GM21737 (cell line): ENCODE data around the gene PLCG2.

Source experiments
- ATAC-seq: cut with Tn5 transposase; IDR thresholded peaks from one replicate; pipeline ENCODE4 v1.9.1; 2021; ENCODE audit warnings: mild to moderate bottlenecking, moderate library complexity; ENCODE audit not compliant: unreplicated experiment

Gene PLCG2

GRCh38 chr16:81841722-81842121, 62.6 kb downstream of the PLCG2 start:
- ATAC-seq, result peak; percentile 44

- ATAC-seq, result no peak
Measured at GRCh38 chr16:81842564-81843242, 63.6 kb downstream of the PLCG2 start.

- no peak for ATAC-seq
Measured at GRCh38 chr16:81843243-81843582, 64.1 kb downstream of the PLCG2 start.

GRCh38 chr16:81843683-81844082, 64.6 kb downstream of the PLCG2 start:
- ATAC-seq, result no peak

GRCh38 chr16:81846105-81846504, 67.0 kb downstream of the PLCG2 start:
- ATAC-seq, result no peak

GRCh38 chr16:81848306-81848853, 69.3 kb downstream of the PLCG2 start:
- no peak for ATAC-seq

GRCh38 chr16:81850197-81850944, 71.3 kb downstream of the PLCG2 start:
- ATAC-seq, result no peak

- ATAC-seq, result no peak
Measured at GRCh38 chr16:81852347-81852746, 73.3 kb downstream of the PLCG2 start.

GRCh38 chr16:81855552-81856153, 76.6 kb downstream of the PLCG2 start:
- no peak for ATAC-seq

- ATAC-seq, result no peak
Measured at GRCh38 chr16:81860287-81861266, 81.5 kb downstream of the PLCG2 start.

GRCh38 chr16:81861503-81861902, 82.4 kb downstream of the PLCG2 start:
- no peak for ATAC-seq

GRCh38 chr16:81861915-81862314, 82.8 kb downstream of the PLCG2 start:
- ATAC-seq, result no peak

GRCh38 chr16:81863630-81864352, 84.7 kb downstream of the PLCG2 start:
- ATAC-seq, result peak; percentile 50

- ATAC-seq, result no peak
Measured at GRCh38 chr16:81864646-81865382, 85.7 kb downstream of the PLCG2 start.

GRCh38 chr16:81866820-81867440, 87.8 kb downstream of the PLCG2 start:
- ATAC-seq, result no peak

- ATAC-seq, result no peak
Measured at GRCh38 chr16:81868057-81868748, 89.1 kb downstream of the PLCG2 start.

- no peak for ATAC-seq
Measured at GRCh38 chr16:81869326-81869725, 90.2 kb downstream of the PLCG2 start.

GRCh38 chr16:81873206-81873605, 94.1 kb downstream of the PLCG2 start:
- no peak for ATAC-seq
